ENCODE measurements around the gene SUMO3. TPM values are rescaled to one million over a fixed set of nuclear protein-coding genes. Genes with fewer than 3 reads are reported as not detected.

Gene SUMO3
- total and polyA plus RNA-seq, 2 of the 13 experiments (the other 11 are each of a cell fraction or from before 2014, with no cell fraction given) = 51.4 to 92.4 TPM

DNA sequence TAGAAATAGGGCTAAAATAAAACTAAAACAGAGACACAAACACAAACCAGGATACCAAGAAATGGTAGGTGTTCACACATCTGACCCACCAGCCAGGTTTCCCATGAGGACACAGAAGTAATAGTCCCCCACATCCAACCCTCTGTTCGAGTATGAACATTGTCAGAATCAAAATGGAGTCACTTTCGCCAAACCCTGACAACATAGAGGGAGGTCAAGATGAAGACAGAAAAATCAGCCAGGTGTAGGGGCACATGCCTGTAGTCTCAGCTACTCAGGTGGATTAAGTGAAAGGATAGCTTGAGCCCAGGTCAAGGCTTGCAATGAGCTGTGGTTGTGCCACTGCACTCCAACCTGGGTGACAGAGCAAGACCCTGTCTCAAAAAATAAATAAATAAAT, 20.1 kb downstream of the SUMO3 start (continued):
- TF ChIP-seq PHF20 (CRISPR knock-in tag; IDR thresholded peaks at IDR 0.05) (no peak), MTA3 (CRISPR knock-in tag; IDR thresholded peaks at IDR 0.05) (no peak), KLF16 (CRISPR knock-in tag; IDR thresholded peaks at IDR 0.05) (no peak), POLR2G (IDR thresholded peaks at IDR 0.05; ENCODE audit: low read depth, low read length) (no peak)
- TF ChIP-seq, protein P1, sequence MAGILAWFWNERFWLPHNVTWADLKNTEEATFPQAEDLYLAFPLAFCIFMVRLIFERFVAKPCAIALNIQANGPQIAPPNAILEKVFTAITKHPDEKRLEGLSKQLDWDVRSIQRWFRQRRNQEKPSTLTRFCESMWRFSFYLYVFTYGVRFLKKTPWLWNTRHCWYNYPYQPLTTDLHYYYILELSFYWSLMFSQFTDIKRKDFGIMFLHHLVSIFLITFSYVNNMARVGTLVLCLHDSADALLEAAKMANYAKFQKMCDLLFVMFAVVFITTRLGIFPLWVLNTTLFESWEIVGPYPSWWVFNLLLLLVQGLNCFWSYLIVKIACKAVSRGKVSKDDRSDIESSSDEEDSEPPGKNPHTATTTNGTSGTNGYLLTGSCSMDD (CRISPR knock-in tag; IDR thresholded peaks at IDR 0.05) = no peak
- TF ChIP-seq, protein P2, sequence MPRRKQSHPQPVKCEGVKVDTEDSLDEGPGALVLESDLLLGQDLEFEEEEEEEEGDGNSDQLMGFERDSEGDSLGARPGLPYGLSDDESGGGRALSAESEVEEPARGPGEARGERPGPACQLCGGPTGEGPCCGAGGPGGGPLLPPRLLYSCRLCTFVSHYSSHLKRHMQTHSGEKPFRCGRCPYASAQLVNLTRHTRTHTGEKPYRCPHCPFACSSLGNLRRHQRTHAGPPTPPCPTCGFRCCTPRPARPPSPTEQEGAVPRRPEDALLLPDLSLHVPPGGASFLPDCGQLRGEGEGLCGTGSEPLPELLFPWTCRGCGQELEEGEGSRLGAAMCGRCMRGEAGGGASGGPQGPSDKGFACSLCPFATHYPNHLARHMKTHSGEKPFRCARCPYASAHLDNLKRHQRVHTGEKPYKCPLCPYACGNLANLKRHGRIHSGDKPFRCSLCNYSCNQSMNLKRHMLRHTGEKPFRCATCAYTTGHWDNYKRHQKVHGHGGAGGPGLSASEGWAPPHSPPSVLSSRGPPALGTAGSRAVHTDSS (CRISPR knock-in tag; conservative IDR thresholded peaks at IDR 0.05) = no peak
- TF ChIP-seq, protein P3, sequence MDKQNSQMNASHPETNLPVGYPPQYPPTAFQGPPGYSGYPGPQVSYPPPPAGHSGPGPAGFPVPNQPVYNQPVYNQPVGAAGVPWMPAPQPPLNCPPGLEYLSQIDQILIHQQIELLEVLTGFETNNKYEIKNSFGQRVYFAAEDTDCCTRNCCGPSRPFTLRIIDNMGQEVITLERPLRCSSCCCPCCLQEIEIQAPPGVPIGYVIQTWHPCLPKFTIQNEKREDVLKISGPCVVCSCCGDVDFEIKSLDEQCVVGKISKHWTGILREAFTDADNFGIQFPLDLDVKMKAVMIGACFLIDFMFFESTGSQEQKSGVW (CRISPR knock-in tag; IDR thresholded peaks at IDR 0.05; ENCODE audit: borderline replicate concordance) = no peak

DNA sequence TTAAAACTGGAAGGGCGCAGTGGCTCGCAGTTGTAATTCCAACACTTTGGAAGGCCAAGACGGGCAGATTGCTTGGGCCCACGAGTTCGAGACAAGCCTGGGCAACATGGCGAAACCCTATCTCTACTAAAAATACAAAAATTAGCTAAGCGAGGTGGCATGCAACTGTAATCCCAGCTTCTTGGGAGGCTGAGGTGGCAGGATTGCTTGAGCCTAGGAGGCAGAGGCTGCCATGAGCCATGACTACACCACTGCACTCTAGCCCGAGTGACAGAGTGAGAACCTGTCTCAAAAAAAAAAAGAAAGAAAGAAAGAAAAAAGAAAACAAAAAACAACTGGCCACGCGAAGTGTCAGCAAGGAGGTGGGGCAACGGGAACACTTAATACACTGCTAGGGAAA, 22.5 kb downstream of the SUMO3 start:
- H3K27ac ChIP-seq (ENCODE audit: extremely low read length, insufficient read depth, low read length) = no peak overlapping the region
- ATAC-seq = no peak
- no peaks in the 10 kb centered on the region for H3K27me3 ChIP-seq (ENCODE audit: control insufficient read depth in 1 of 2, insufficient read depth in 2 of 2, low read length in 2 of 2)
- H3K9me3 ChIP-seq (ENCODE audit: low read length) = no peaks in the 10 kb centered on the region
- peaks cover 67% of the 10 kb centered on the region for H3K4me1 ChIP-seq (ENCODE audit: insufficient read depth, low read length)
- H4K20me1 ChIP-seq (ENCODE audit: insufficient read depth, low read length) = peaks cover 16% of the 10 kb centered on the region
- DNase-seq (ENCODE audit: low spot score) = no peak
- WGBS (ENCODE audit: low lambda C conversion rate) = 98% methylated on average over 11 of the region's 11 CpGs
- in situ Hi-C loops (cut with HindIII; ENCODE audit: extremely low pct_ligation_motif_present, low pct_unique_long_range_greater_than_20kb) = no loop called here
- H3K4me2 ChIP-seq (ENCODE audit: low read depth, low read length) = no peak overlapping the region
- intact Hi-C loops (cut with micrococcal nuclease; ENCODE audit: unreplicated experiment) = no loop called here
- FAIRE-seq = no peak
- POLR2A ChIA-PET = no interaction called here
- H2AFZ ChIP-seq (ENCODE audit: low read length) = no peak overlapping the region
- no peak overlapping the region for H3K4me3 ChIP-seq (replicated peaks in 1 of 3; ENCODE audit: insufficient read depth in 1 of 3, low read depth in 2 of 3, low read length in 3 of 3)
- no TSS peak for BruUV-seq (replicated peaks)
- CTCF ChIA-PET (ENCODE audit: low intra/inter-chr PET ratio, low total read pairs) = no interaction called here
- H3K9ac ChIP-seq (ENCODE audit: insufficient read depth, low read depth, low read length) = no peak overlapping the region
- peaks cover 0 to 20% of the 10 kb centered on the region in 2 experiments; a peak in 3 of 5 replicates for H3K36me3 ChIP-seq (replicated peaks in 1 of 2; ENCODE audit: control insufficient read depth in 1 of 2, insufficient read depth in 2 of 2, low read length in 2 of 2)
- H3K79me2 ChIP-seq (ENCODE audit: insufficient read depth, low read length) = peaks cover 78% of the 10 kb centered on the region
- TF ChIP-seq, protein P4, sequence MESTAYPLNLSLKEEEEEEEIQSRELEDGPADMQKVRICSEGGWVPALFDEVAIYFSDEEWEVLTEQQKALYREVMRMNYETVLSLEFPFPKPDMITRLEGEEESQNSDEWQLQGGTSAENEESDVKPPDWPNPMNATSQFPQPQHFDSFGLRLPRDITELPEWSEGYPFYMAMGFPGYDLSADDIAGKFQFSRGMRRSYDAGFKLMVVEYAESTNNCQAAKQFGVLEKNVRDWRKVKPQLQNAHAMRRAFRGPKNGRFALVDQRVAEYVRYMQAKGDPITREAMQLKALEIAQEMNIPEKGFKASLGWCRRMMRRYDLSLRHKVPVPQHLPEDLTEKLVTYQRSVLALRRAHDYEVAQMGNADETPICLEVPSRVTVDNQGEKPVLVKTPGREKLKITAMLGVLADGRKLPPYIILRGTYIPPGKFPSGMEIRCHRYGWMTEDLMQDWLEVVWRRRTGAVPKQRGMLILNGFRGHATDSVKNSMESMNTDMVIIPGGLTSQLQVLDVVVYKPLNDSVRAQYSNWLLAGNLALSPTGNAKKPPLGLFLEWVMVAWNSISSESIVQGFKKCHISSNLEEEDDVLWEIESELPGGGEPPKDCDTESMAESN (CRISPR knock-in tag; conservative IDR thresholded peaks at IDR 0.05) = no peak
- TF ChIP-seq ATM (IDR thresholded peaks at IDR 0.05; ENCODE audit: borderline replicate concordance) = no peak
- TF ChIP-seq, protein P5, sequence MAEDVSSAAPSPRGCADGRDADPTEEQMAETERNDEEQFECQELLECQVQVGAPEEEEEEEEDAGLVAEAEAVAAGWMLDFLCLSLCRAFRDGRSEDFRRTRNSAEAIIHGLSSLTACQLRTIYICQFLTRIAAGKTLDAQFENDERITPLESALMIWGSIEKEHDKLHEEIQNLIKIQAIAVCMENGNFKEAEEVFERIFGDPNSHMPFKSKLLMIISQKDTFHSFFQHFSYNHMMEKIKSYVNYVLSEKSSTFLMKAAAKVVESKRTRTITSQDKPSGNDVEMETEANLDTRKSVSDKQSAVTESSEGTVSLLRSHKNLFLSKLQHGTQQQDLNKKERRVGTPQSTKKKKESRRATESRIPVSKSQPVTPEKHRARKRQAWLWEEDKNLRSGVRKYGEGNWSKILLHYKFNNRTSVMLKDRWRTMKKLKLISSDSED (CRISPR knock-in tag; IDR thresholded peaks at IDR 0.05) = no peak
- TF ChIP-seq NCOA1 (CRISPR knock-in tag; IDR thresholded peaks at IDR 0.05) = no peak
- TF ChIP-seq DNMT3B (CRISPR knock-in tag; conservative IDR thresholded peaks at IDR 0.05) = no peak
- TF ChIP-seq FOXP1 (IDR thresholded peaks at IDR 0.05) = no peak
- no peak for TF ChIP-seq FOXP1 (CRISPR knock-in tag; IDR thresholded peaks at IDR 0.05)
- TF ChIP-seq, protein P6, sequence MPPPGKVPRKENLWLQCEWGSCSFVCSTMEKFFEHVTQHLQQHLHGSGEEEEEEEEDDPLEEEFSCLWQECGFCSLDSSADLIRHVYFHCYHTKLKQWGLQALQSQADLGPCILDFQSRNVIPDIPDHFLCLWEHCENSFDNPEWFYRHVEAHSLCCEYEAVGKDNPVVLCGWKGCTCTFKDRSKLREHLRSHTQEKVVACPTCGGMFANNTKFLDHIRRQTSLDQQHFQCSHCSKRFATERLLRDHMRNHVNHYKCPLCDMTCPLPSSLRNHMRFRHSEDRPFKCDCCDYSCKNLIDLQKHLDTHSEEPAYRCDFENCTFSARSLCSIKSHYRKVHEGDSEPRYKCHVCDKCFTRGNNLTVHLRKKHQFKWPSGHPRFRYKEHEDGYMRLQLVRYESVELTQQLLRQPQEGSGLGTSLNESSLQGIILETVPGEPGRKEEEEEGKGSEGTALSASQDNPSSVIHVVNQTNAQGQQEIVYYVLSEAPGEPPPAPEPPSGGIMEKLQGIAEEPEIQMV (CRISPR knock-in tag; IDR thresholded peaks at IDR 0.05; ENCODE audit: low read depth) = no peak
- no peak for TF ChIP-seq PTBP1 (IDR thresholded peaks at IDR 0.05; ENCODE audit: low read depth, low read length, poor library complexity, severe bottlenecking)
- no peak for TF ChIP-seq ZNF460 (CRISPR knock-in tag; IDR thresholded peaks at IDR 0.05; ENCODE audit: borderline replicate concordance)
